B cell (primary cell): ENCODE data around the gene TARS1. TPM values are rescaled to one million over a fixed set of nuclear protein-coding genes. Genes with fewer than 3 reads are reported as not detected.
"Not testable (repeated sequence)": the region's sequence is repeated elsewhere in the genome, so short reads cannot be mapped to it uniquely, and the experiment has no call there.

Source experiments
- ATAC-seq: fragments of 200-7000 bp; cut with Tn5 transposase; one replicate; pipeline ENCODE4 v1.10.0; 2021; ENCODE audit warnings: low read depth, mild to moderate bottlenecking, moderate number of reproducible peaks, moderate library complexity
- CTCF ChIA-PET: fragments of 350-600 bp; sonication (Branson Sonifier 250); formaldehyde crosslinking; loops from one replicate; lab custom pipeline; 2021; ENCODE audit warnings: antibody characterized with exemption, inconsistent platforms; lab: Charles Lee
- POLR2A ChIA-PET: fragments of 350-600 bp; sonication (Branson Sonifier 250); formaldehyde crosslinking; loops from one replicate; lab custom pipeline; 2021; ENCODE audit warnings: antibody characterized with exemption; lab: Charles Lee
- DNase-seq: peaks from one replicate; pipeline ENCODE4 v3.0.0; 2013
- H2AFZ ChIP-seq: 2 replicates; pipeline ENCODE4 v1.6.1; 2012; ENCODE audit warnings: mild to moderate bottlenecking, low read depth, low read length; ENCODE audit not compliant: insufficient read depth, poor library complexity, severe bottlenecking
- H3K27ac ChIP-seq, 2 donors: 1 replicate in 1 of 2; 2 replicates in 1 of 2; pipeline ENCODE4 v1.5.1; 2012 to 2013; ENCODE audit warnings: low read length in 2 of 2, mild to moderate bottlenecking in 2 of 2, moderate library complexity in 1 of 2
- H3K27me3 ChIP-seq, 4 experiments: fragments of 200-600 bp in 1 of 4; sonication (generic) in 1 of 4; replicated peaks in 1 of 4; 1 replicate in 2 of 4; 2 replicates in 2 of 4; pipeline versions ENCODE4 v1.6.1 to v1.7.0; 2013 to 2016; ENCODE audit warnings: low read length in 3 of 4, mild to moderate bottlenecking in 2 of 4, mixed read lengths in 1 of 4, moderate library complexity in 1 of 4; ENCODE audit not compliant: insufficient read depth in 4 of 4, control insufficient read depth in 3 of 4; ENCODE audit errors: control extremely low read depth in 1 of 4
- H3K36me3 ChIP-seq, 2 experiments: replicated peaks in 1 of 2; 1 replicate in 1 of 2; 2 replicates in 1 of 2; pipeline versions ENCODE4 v1.6.1 to v1.7.1; 2013; ENCODE audit warnings: low read length in 1 of 2; ENCODE audit not compliant: insufficient read depth in 2 of 2, control insufficient read depth in 1 of 2; ENCODE audit errors: control extremely low read depth in 1 of 2, extremely low read depth in 1 of 2
- H3K4me1 ChIP-seq, 2 donors: fragments of 200-600 bp in 1 of 2; sonication (generic) in 1 of 2; 1 replicate in 1 of 2; 2 replicates in 1 of 2; pipeline versions ENCODE4 v1.5.1 to v1.6.1; 2013 to 2017; ENCODE audit warnings: low read length in 2 of 2; ENCODE audit not compliant: control insufficient read depth in 2 of 2, insufficient read depth in 2 of 2
- H3K4me2 ChIP-seq: replicated peaks from 2 replicates; pipeline ENCODE3; 2012; ENCODE audit warnings: mild to moderate bottlenecking, low read depth, low read length; ENCODE audit not compliant: poor library complexity, severe bottlenecking
- H3K4me3 ChIP-seq, 5 experiments: fragments of 200-600 bp in 1 of 5; sonication (generic) in 1 of 5; 1 replicate in 3 of 5; 2 replicates in 2 of 5; pipeline versions ENCODE4 v1.5.1 to v1.7.0; 2011 to 2016; ENCODE audit warnings: low read length in 4 of 5, mild to moderate bottlenecking in 4 of 5, low read depth in 2 of 5, control low read depth in 1 of 5, moderate library complexity in 1 of 5; ENCODE audit not compliant: insufficient read depth in 1 of 5; ENCODE audit errors: control extremely low read depth in 1 of 5, extremely low read depth in 1 of 5
- H3K79me2 ChIP-seq: fragments of 200-600 bp; sonication (generic); one replicate; pipeline ENCODE4 v1.6.0; 2016; ENCODE audit warnings: low read length; ENCODE audit not compliant: control insufficient read depth, insufficient read depth
- H3K9ac ChIP-seq: fragments of 200-600 bp; sonication (generic); 2 replicates; pipeline ENCODE4 v1.6.1; 2017; ENCODE audit warnings: mild to moderate bottlenecking, low read length, moderate library complexity
- H3K9me3 ChIP-seq, 3 donors: one replicate each; pipeline versions ENCODE4 v1.6.1 to v1.7.1; 2013; ENCODE audit warnings: low read length in 2 of 3; ENCODE audit not compliant: control insufficient read depth in 2 of 3, insufficient read depth in 1 of 3; ENCODE audit errors: control extremely low read depth in 1 of 3
- H4K20me1 ChIP-seq: 2 replicates; pipeline ENCODE4 v1.6.0; 2012; ENCODE audit warnings: mild to moderate bottlenecking, low read length; ENCODE audit not compliant: insufficient read depth, control insufficient read depth, poor library complexity, severe bottlenecking
- H3K27ac Mint-ChIP-seq: one replicate; pipeline ENCODE4 v1.8.0; 2021; ENCODE audit warnings: mixed read lengths
- H3K27me3 Mint-ChIP-seq: one replicate; pipeline ENCODE4 v1.8.0; 2021; ENCODE audit warnings: mixed read lengths
- H3K4me1 Mint-ChIP-seq: one replicate; pipeline ENCODE4 v1.8.0; 2021; ENCODE audit warnings: mixed read lengths
- H3K4me3 Mint-ChIP-seq: one replicate; pipeline ENCODE4 v1.8.0; 2021; ENCODE audit warnings: mixed read lengths
- H3K9me3 Mint-ChIP-seq: one replicate; pipeline ENCODE4 v1.8.0; 2022; ENCODE audit warnings: mixed read lengths; ENCODE audit not compliant: insufficient read depth
- CTCF ChIP-seq: fragments of 200-600 bp; IDR thresholded peaks from one replicate; pipeline ENCODE4 v1.8.0; 2022; ENCODE audit warnings: antibody characterized with exemption, mild to moderate bottlenecking
- EZH2 ChIP-seq: IDR thresholded peaks from 2 replicates; pipeline ENCODE4 v1.6.1; 2012; ENCODE audit warnings: borderline replicate concordance, low read depth, mild to moderate bottlenecking, moderate library complexity, low read length; ENCODE audit not compliant: insufficient read depth, poor library complexity, severe bottlenecking
- WGBS: methylation state at CpG from one replicate; pipeline ENCODE4 v1.1.5; 2013; ENCODE audit warnings: missing lambda C conversion rate; ENCODE audit not compliant: insufficient coverage; 5-methylcytosine and 5-hydroxymethylcytosine counted together
- intact Hi-C: fragments of 100-400 bp; cut with micrococcal nuclease; formaldehyde crosslinking; loops from one replicate; pipeline ENCODE4 v1.10.0; 2022
- polyA plus RNA-seq: library from polyadenylated mRNA; depleted of rRNA; stranded (reverse); fragments of >200 nt; gene quantifications from 2 replicates; pipeline ENCODE4 v1.2.3, GENCODE V29; 2012
- total RNA-seq, 2 donors: library from RNA; stranded (reverse); fragments of 120-200 nt in 1 of 2; gene quantifications; 1 replicate in 1 of 2; 2 replicates in 1 of 2; pipeline versions ENCODE4 v1.2.3 to v1.2.4, GENCODE V29; 2013 to 2022

TARS1 gene
- total and polyA plus RNA-seq, 2 donors (not counting 1 experiment from before 2014, with no cell fraction given) = 11.0 to 66.0 TPM

DNA sequence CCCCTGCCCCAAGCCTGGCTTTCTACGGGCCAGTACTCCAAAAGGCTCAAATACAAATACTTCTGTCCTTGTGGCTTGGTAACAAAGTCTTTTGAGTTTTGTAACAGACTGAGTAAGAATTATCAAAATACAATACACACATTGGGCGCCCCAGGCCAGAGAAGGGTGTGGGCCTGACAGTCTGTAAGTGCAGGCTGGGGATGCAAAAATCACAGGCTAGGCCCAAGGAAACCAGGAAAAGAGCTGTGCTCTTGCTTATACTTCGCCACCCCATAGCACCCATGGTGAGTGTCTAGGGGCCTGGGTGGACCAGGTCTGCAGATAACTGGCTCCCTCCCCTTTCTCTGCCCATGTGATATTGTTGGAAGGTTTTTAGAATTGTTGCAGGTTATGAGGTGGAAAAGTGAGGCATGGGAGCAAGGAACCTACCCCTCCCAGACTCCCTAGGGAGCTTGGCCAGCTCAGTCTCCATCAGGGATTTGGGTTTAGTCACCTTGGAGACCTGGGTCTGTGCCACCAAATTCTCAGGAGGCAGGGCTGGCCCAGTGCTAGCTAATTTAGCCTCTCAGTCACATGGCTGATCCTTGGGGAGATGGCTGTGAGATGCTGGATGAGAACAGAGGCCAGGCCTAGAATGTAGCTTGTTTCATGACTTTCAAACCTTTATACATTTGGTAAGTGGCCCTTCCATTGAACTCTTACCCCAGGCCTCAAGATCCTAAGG, 72.9 kb downstream of the TARS1 start:
- H3K27me3 ChIP-seq = peaks cover 0 to 8% (median 0%) of the 10 kb centered on the region in 4 experiments
- H3K9me3 Mint-ChIP-seq = no peaks in the 10 kb centered on the region
- peaks cover 0 to 3% (median 0%) of the 10 kb centered on the region in 3 donors for H3K9me3 ChIP-seq
- POLR2A ChIA-PET = no interaction called here
- CTCF ChIA-PET = no interaction called here
- no peak overlapping the region for H3K4me3 Mint-ChIP-seq
- no peak overlapping the region for H3K27ac Mint-ChIP-seq
- WGBS = 90% methylated on average over 2 of the region's 3 CpGs
- no peak overlapping the region for H2AFZ ChIP-seq
- no peak for TF ChIP-seq EZH2
- no peak for TF ChIP-seq CTCF
- ATAC-seq = no peak
- H3K4me1 Mint-ChIP-seq = no peaks in the 10 kb centered on the region
- H3K4me2 ChIP-seq = no peak overlapping the region
- H3K36me3 ChIP-seq = no peaks in the 10 kb centered on the region
- H3K9ac ChIP-seq = no peak overlapping the region
- H3K4me3 ChIP-seq = no peak overlapping the region
- H3K27ac ChIP-seq = no peak overlapping the region
- H3K79me2 ChIP-seq = no peaks in the 10 kb centered on the region
- no peaks in the 10 kb centered on the region for H4K20me1 ChIP-seq
- H3K4me1 ChIP-seq = no peaks in the 10 kb centered on the region
- intact Hi-C loops = no loop called here
- peaks cover 5% of the 10 kb centered on the region for H3K27me3 Mint-ChIP-seq
- no peak for DNase-seq

DNA sequence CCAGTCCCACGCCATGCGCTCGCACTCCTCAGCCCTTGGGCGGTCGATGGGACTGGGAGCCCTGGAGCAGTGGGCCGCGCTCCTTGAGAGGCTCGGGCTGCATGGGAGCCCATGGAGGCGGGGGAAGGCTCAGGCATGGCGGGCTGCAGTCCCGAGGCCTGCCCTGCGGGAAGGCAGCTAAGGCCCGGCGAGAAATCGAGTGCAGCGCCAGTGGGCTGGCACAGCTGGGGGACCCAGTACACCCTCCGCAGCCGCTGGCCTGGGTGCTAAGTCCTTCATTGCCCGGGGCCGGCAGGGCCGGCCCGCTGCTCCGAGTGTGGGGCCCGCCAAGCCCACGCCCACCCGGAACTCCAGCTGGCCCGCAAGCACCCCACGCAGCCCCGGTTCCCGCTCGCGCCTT, 74.6 kb downstream of the TARS1 start:
- H3K27me3 Mint-ChIP-seq, H3K27me3 ChIP-seq, H3K4me1 ChIP-seq, H3K36me3 ChIP-seq, H3K9ac ChIP-seq, H3K4me1 Mint-ChIP-seq, H3K4me3 ChIP-seq, H2AFZ ChIP-seq, H3K27ac Mint-ChIP-seq, H4K20me1 ChIP-seq, H3K27ac ChIP-seq, DNase-seq, H3K4me2 ChIP-seq, H3K4me3 Mint-ChIP-seq, POLR2A ChIA-PET, H3K9me3 ChIP-seq, H3K79me2 ChIP-seq, ATAC-seq, intact Hi-C loops, H3K9me3 Mint-ChIP-seq, CTCF ChIA-PET: not testable (repeated sequence)
- WGBS = 92% methylated on average over 24 of the region's 32 CpGs
